K562 (cell line): ENCODE data around the gene RBM15. TPM values are rescaled to one million over a fixed set of nuclear protein-coding genes. Genes with fewer than 3 reads are reported as not detected.

Experiments used
- ATAC-seq: fragments of 200-7000 bp; cut with Tn5 transposase; 3 replicates; pipeline ENCODE4 v1.9.1; 2020; ENCODE audit warnings: moderate library complexity
- BruUV-seq: library from RNA; stranded (reverse); fragments of 400-500 nt; replicated peaks from 2 replicates; lab custom pipeline; 2021; lab: Mats Ljungman, UMichigan
- CTCF ChIA-PET: fragments of 300-600 bp; formaldehyde crosslinking; extraction: SDS; loops from one replicate; lab custom pipeline; 2021; ENCODE audit warnings: low intra/inter-chr PET ratio; lab: Yijun Ruan, JAX
- POLR2A ChIA-PET: fragments of 300-600, 350-650 bp; sonication (Branson Sonifier 250); formaldehyde crosslinking; extraction: SDS; loops from one replicate; lab custom pipeline; 2021; ENCODE audit warnings: antibody characterized with exemption, inconsistent platforms; lab: Yijun Ruan, JAX
- DNase-seq, 4 experiments: peaks; one replicate each; pipeline versions ENCODE4 v3.0.0 to v3.0.0-alpha.2; 2011 to 2018; ENCODE audit warnings: low spot score in 3 of 4, mixed read lengths in 3 of 4; ENCODE audit errors: extremely low read depth in 1 of 4
- FAIRE-seq: peaks from 2 replicates; lab custom pipeline; 2011; peaks lifted over from hg19 to GRCh38; lab: Jason Lieb, UNC
- H2AFZ ChIP-seq: 2 replicates; pipeline ENCODE4 v1.6.0; 2011; ENCODE audit warnings: low read depth, low read length, control low read depth, inconsistent platforms
- H3K27ac ChIP-seq: fragments of 200-600 bp; 3 replicates; pipeline ENCODE4 v1.8.0; 2011; ENCODE audit warnings: low read depth, mild to moderate bottlenecking, control low read depth, inconsistent platforms, low read length, moderate library complexity, mixed read lengths; ENCODE audit errors: extremely low read depth
- H3K27me3 ChIP-seq, 2 experiments: fragments of 300-600 bp in 1 of 2; 2 replicates in 1 of 2; 3 replicates in 1 of 2; pipeline versions ENCODE4 v1.6.0 to v1.8.0; 2011; ENCODE audit warnings: inconsistent platforms in 2 of 2, low read length in 2 of 2, mild to moderate bottlenecking in 1 of 2, mixed read lengths in 1 of 2, moderate library complexity in 1 of 2; ENCODE audit not compliant: control insufficient read depth in 2 of 2, insufficient read depth in 2 of 2
- H3K36me3 ChIP-seq: fragments of 300-600 bp; 3 replicates; pipeline ENCODE4 v1.8.0; 2011; ENCODE audit warnings: mild to moderate bottlenecking, low read length, inconsistent platforms; ENCODE audit not compliant: control insufficient read depth, insufficient read depth
- H3K4me1 ChIP-seq, 2 experiments: fragments of 200-600 bp in 1 of 2; replicated peaks in 1 of 2; 2 replicates in 1 of 2; 3 replicates in 1 of 2; pipeline versions ENCODE4 v1.5.1 to v1.8.0; 2011; ENCODE audit warnings: inconsistent platforms in 2 of 2, low read length in 2 of 2, mild to moderate bottlenecking in 1 of 2, mixed read lengths in 1 of 2, moderate library complexity in 1 of 2; ENCODE audit not compliant: control insufficient read depth in 2 of 2, insufficient read depth in 2 of 2
- H3K4me2 ChIP-seq: 2 replicates; pipeline ENCODE4 v1.6.1; 2011; ENCODE audit warnings: low read length, control low read depth, inconsistent platforms, mixed read lengths; ENCODE audit not compliant: insufficient read depth
- H3K4me3 ChIP-seq: fragments of 200-600 bp; sonication (generic), shearing (Covaris generic); 2 replicates; pipeline ENCODE4 v1.5.1; 2016; ENCODE audit warnings: control low read depth, inconsistent platforms
- H3K79me2 ChIP-seq: fragments of 200-600 bp; 3 replicates; pipeline ENCODE4 v1.8.0; 2011; ENCODE audit warnings: low read length, inconsistent platforms; ENCODE audit not compliant: control insufficient read depth, insufficient read depth
- H3K9ac ChIP-seq, 2 experiments: 2 replicates each; pipeline versions ENCODE4 v1.6.0 to v1.6.1; 2011; ENCODE audit warnings: low read depth in 2 of 2, low read length in 2 of 2, control low read depth in 1 of 2, inconsistent platforms in 1 of 2, mild to moderate bottlenecking in 1 of 2, mixed read lengths in 1 of 2; ENCODE audit not compliant: insufficient read depth in 1 of 2
- H3K9me1 ChIP-seq: one replicate; pipeline ENCODE4 v1.6.0; 2011; ENCODE audit warnings: inconsistent platforms, mild to moderate bottlenecking, low read length, moderate library complexity; ENCODE audit not compliant: control insufficient read depth, insufficient read depth
- H3K9me3 ChIP-seq: replicated peaks from 2 replicates; pipeline ENCODE4 v1.5.1; 2011; ENCODE audit warnings: low read depth, low read length, inconsistent platforms; ENCODE audit not compliant: control insufficient read depth, insufficient read depth
- H4K20me1 ChIP-seq: replicated peaks from 2 replicates; pipeline ENCODE4 v1.6.1; 2011; ENCODE audit warnings: low read length, inconsistent platforms, mixed read lengths; ENCODE audit not compliant: control insufficient read depth, insufficient read depth
- CREM ChIP-seq: IDR thresholded peaks from 2 replicates; pipeline ENCODE4 v1.6.1; 2014; ENCODE audit warnings: antibody characterized with exemption, low read depth
- FOXA1 ChIP-seq: fragments of 450-650 bp; IDR thresholded peaks from 2 replicates; pipeline ENCODE4 v1.6.1; 2016; ENCODE audit warnings: mild to moderate bottlenecking, borderline replicate concordance
- HMG20B ChIP-seq: fragments of 250-450 bp; sonication (Bioruptor Pico); IDR thresholded peaks from 2 replicates; pipeline ENCODE4 v1.5.0; 2021; ENCODE audit warnings: mild to moderate bottlenecking
- MEF2A ChIP-seq: IDR thresholded peaks from 2 replicates; pipeline ENCODE4 v1.6.1; 2011; ENCODE audit warnings: low read depth, mild to moderate bottlenecking, low read length, moderate library complexity; ENCODE audit not compliant: control insufficient read depth
- NCOA1 ChIP-seq: fragments of 450-650 bp; IDR thresholded peaks from 2 replicates; pipeline ENCODE4 v1.6.1; 2016; ENCODE audit warnings: low read depth
- NR1H2 ChIP-seq: sonication (generic); formaldehyde crosslinking; IDR thresholded peaks from 2 replicates; pipeline ENCODE4 v1.4.0; 2020; ENCODE audit warnings: mild to moderate bottlenecking, missing genetic modification reagents
- SMAD2 ChIP-seq: fragments of 150-350 bp; IDR thresholded peaks from 2 replicates; pipeline ENCODE4 v1.6.1; 2014; ENCODE audit warnings: low read depth, mild to moderate bottlenecking, low read length
- SMC3 ChIP-seq: conservative IDR thresholded peaks from 2 replicates; pipeline ENCODE4 v1.6.1; 2011; ENCODE audit warnings: low read depth, low read length, improper control_type of control experiment; ENCODE audit not compliant: insufficient read depth
- SPI1 ChIP-seq: IDR thresholded peaks from 2 replicates; pipeline ENCODE4 v1.6.1; 2011; ENCODE audit warnings: low read depth, low read length, control low read depth, borderline replicate concordance
- SUPT5H ChIP-seq: fragments of 450-650 bp; IDR thresholded peaks from 2 replicates; pipeline ENCODE4 v1.6.1; 2016
- TAF9B ChIP-seq: fragments of 450-650 bp; IDR thresholded peaks from 2 replicates; pipeline ENCODE4 v1.6.1; 2018; ENCODE audit warnings: mild to moderate bottlenecking; ENCODE audit not compliant: partially characterized antibody
- ZNF696 ChIP-seq: fragments of 250-450 bp; sonication (Bioruptor Pico); conservative IDR thresholded peaks from 2 replicates; pipeline ENCODE4 v1.4.0; 2020; ENCODE audit warnings: mild to moderate bottlenecking, moderate library complexity
- WGBS: fragments of 100-300 bp; shearing (Covaris generic); methylation state at CpG from one replicate; pipeline ENCODE4 v1.1.6; 2016; ENCODE audit warnings: low coverage, mixed read lengths; ENCODE audit not compliant: insufficient coverage; ENCODE audit errors: missing lambda C conversion rate; 5-methylcytosine and 5-hydroxymethylcytosine counted together
- in situ Hi-C: fragments of 300-500 bp; cut with MboI; formaldehyde crosslinking; loops from 4 replicates; pipeline ENCODE4 v1.15.0; 2018; ENCODE audit warnings: inconsistent platforms, mixed read lengths
- intact Hi-C: fragments of 100-400 bp; cut with micrococcal nuclease; formaldehyde crosslinking; loops from 2 replicates; pipeline ENCODE4 v1.14.2; 2022
- polyA plus RNA-seq, 8 experiments: library from polyadenylated mRNA; depleted of rRNA in 4 of 8; stranded (reverse) in 5 of 8; unstranded in 3 of 8; fragments of >200 nt; fragmentation: Nextera tagmentation in 2 of 8; fragmentation: Illumina TruSeq in 1 of 8; extraction: Ambion mirVana in 2 of 8; extraction: Trizol in 1 of 8; gene quantifications; 2 replicates each; pipeline versions ENCODE4 v1.2.1 to v1.2.3, GENCODE V29; 2011 to 2014; ENCODE audit warnings: inconsistent platforms in 1 of 8, missing spikeins in 1 of 8
- total RNA-seq, 7 experiments: library from RNA; depleted of rRNA in 6 of 7; stranded (reverse); fragments of >200 nt in 6 of 7; fragmentation: Illumina TruSeq in 2 of 7; extraction: Trizol in 2 of 7; gene quantifications; 2 replicates each; pipeline versions ENCODE4 v1.2.1 to v1.2.3, GENCODE V29; 2011 to 2021; ENCODE audit warnings: low replicate concordance in 1 of 7
- TF ChIP-seq, protein P1 (sequence below): fragments of 250-450 bp; sonication (Bioruptor Pico); IDR thresholded peaks from 2 replicates; pipeline ENCODE4 v1.8.0; 2022; ENCODE audit warnings: moderate library complexity, mild to moderate bottlenecking, inconsistent platforms
- TF ChIP-seq, protein P2 (sequence below): fragments of 200-600 bp; sonication (generic); IDR thresholded peaks from one replicate; pipeline ENCODE4 v1.6.1; 2012; ENCODE audit warnings: mild to moderate bottlenecking, low read depth, low read length, inconsistent platforms

The RBM15 gene
- total and polyA plus RNA-seq, 9 of the 15 experiments (the other 6 are each of a cell fraction or from before 2014, with no cell fraction given), result 2.4 to 63.4 (median 28.2) TPM

GRCh38 chr1:110302836-110303235 lies 36.3 kb upstream of the RBM15 start:
- Histone ChIP-seq H2AFZ (no peak overlapping the region), H3K9me1 (no peaks in the 10 kb centered on the region), H3K9ac (no peak overlapping the region), H3K9me3 (no peaks in the 10 kb centered on the region), H3K79me2 (no peaks in the 10 kb centered on the region), H3K27ac (no peak overlapping the region), H3K4me3 (no peak overlapping the region), H3K27me3 (peaks cover 9 to 38% of the 10 kb centered on the region in 2 experiments; a peak in 4 of 5 replicates), H3K36me3 (no peaks in the 10 kb centered on the region), H3K4me2 (no peak overlapping the region), H3K4me1 (no peaks in the 10 kb centered on the region), H4K20me1 (peaks cover 7% of the 10 kb centered on the region; the same call in 1 of the 2 replicates)
- FAIRE-seq (no peak), ATAC-seq (no peak), DNase-seq (no peak)
- CTCF ChIA-PET, result no interaction called here
- BruUV-seq, result no TSS peak
- intact Hi-C loops, result no loop called here
- WGBS, result 2% methylated on average over 3 of the region's 3 CpGs
- in situ Hi-C loops, result no loop called here
- POLR2A ChIA-PET, result no interaction called here
- TF ChIP-seq SMC3, result no peak
- no peak for TF ChIP-seq MEF2A
- TF ChIP-seq SUPT5H, result no peak
- no peak for TF ChIP-seq HMG20B (CRISPR knock-in tag)
- TF ChIP-seq SMAD2, result no peak
- no peak for TF ChIP-seq NCOA1
- no peak for TF ChIP-seq SPI1
- TF ChIP-seq NR1H2, result no peak
- no peak for TF ChIP-seq FOXA1
- TF ChIP-seq, protein P1, sequence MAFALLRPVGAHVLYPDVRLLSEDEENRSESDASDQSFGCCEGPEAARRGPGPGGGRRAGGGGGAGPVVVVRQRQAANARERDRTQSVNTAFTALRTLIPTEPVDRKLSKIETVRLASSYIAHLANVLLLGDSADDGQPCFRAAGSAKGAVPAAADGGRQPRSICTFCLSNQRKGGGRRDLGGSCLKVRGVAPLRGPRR (CRISPR knock-in tag), result no peak
- TF ChIP-seq ZNF696 (CRISPR knock-in tag), result no peak
- TF ChIP-seq, protein P2, sequence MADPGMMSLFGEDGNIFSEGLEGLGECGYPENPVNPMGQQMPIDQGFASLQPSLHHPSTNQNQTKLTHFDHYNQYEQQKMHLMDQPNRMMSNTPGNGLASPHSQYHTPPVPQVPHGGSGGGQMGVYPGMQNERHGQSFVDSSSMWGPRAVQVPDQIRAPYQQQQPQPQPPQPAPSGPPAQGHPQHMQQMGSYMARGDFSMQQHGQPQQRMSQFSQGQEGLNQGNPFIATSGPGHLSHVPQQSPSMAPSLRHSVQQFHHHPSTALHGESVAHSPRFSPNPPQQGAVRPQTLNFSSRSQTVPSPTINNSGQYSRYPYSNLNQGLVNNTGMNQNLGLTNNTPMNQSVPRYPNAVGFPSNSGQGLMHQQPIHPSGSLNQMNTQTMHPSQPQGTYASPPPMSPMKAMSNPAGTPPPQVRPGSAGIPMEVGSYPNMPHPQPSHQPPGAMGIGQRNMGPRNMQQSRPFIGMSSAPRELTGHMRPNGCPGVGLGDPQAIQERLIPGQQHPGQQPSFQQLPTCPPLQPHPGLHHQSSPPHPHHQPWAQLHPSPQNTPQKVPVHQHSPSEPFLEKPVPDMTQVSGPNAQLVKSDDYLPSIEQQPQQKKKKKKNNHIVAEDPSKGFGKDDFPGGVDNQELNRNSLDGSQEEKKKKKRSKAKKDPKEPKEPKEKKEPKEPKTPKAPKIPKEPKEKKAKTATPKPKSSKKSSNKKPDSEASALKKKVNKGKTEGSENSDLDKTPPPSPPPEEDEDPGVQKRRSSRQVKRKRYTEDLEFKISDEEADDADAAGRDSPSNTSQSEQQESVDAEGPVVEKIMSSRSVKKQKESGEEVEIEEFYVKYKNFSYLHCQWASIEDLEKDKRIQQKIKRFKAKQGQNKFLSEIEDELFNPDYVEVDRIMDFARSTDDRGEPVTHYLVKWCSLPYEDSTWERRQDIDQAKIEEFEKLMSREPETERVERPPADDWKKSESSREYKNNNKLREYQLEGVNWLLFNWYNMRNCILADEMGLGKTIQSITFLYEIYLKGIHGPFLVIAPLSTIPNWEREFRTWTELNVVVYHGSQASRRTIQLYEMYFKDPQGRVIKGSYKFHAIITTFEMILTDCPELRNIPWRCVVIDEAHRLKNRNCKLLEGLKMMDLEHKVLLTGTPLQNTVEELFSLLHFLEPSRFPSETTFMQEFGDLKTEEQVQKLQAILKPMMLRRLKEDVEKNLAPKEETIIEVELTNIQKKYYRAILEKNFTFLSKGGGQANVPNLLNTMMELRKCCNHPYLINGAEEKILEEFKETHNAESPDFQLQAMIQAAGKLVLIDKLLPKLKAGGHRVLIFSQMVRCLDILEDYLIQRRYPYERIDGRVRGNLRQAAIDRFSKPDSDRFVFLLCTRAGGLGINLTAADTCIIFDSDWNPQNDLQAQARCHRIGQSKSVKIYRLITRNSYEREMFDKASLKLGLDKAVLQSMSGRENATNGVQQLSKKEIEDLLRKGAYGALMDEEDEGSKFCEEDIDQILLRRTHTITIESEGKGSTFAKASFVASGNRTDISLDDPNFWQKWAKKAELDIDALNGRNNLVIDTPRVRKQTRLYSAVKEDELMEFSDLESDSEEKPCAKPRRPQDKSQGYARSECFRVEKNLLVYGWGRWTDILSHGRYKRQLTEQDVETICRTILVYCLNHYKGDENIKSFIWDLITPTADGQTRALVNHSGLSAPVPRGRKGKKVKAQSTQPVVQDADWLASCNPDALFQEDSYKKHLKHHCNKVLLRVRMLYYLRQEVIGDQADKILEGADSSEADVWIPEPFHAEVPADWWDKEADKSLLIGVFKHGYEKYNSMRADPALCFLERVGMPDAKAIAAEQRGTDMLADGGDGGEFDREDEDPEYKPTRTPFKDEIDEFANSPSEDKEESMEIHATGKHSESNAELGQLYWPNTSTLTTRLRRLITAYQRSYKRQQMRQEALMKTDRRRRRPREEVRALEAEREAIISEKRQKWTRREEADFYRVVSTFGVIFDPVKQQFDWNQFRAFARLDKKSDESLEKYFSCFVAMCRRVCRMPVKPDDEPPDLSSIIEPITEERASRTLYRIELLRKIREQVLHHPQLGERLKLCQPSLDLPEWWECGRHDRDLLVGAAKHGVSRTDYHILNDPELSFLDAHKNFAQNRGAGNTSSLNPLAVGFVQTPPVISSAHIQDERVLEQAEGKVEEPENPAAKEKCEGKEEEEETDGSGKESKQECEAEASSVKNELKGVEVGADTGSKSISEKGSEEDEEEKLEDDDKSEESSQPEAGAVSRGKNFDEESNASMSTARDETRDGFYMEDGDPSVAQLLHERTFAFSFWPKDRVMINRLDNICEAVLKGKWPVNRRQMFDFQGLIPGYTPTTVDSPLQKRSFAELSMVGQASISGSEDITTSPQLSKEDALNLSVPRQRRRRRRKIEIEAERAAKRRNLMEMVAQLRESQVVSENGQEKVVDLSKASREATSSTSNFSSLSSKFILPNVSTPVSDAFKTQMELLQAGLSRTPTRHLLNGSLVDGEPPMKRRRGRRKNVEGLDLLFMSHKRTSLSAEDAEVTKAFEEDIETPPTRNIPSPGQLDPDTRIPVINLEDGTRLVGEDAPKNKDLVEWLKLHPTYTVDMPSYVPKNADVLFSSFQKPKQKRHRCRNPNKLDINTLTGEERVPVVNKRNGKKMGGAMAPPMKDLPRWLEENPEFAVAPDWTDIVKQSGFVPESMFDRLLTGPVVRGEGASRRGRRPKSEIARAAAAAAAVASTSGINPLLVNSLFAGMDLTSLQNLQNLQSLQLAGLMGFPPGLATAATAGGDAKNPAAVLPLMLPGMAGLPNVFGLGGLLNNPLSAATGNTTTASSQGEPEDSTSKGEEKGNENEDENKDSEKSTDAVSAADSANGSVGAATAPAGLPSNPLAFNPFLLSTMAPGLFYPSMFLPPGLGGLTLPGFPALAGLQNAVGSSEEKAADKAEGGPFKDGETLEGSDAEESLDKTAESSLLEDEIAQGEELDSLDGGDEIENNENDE, result no peak
- TF ChIP-seq TAF9B, result no peak
- no peak for TF ChIP-seq CREM
